ENCODE measurements around the gene ARFGEF3. TPM values are rescaled to one million over a fixed set of nuclear protein-coding genes. Genes with fewer than 3 reads are reported as not detected.
"Not testable (repeated sequence)": the region's sequence is repeated elsewhere in the genome, so short reads cannot be mapped to it uniquely, and the experiment has no call there.

Gene ARFGEF3, protein sequence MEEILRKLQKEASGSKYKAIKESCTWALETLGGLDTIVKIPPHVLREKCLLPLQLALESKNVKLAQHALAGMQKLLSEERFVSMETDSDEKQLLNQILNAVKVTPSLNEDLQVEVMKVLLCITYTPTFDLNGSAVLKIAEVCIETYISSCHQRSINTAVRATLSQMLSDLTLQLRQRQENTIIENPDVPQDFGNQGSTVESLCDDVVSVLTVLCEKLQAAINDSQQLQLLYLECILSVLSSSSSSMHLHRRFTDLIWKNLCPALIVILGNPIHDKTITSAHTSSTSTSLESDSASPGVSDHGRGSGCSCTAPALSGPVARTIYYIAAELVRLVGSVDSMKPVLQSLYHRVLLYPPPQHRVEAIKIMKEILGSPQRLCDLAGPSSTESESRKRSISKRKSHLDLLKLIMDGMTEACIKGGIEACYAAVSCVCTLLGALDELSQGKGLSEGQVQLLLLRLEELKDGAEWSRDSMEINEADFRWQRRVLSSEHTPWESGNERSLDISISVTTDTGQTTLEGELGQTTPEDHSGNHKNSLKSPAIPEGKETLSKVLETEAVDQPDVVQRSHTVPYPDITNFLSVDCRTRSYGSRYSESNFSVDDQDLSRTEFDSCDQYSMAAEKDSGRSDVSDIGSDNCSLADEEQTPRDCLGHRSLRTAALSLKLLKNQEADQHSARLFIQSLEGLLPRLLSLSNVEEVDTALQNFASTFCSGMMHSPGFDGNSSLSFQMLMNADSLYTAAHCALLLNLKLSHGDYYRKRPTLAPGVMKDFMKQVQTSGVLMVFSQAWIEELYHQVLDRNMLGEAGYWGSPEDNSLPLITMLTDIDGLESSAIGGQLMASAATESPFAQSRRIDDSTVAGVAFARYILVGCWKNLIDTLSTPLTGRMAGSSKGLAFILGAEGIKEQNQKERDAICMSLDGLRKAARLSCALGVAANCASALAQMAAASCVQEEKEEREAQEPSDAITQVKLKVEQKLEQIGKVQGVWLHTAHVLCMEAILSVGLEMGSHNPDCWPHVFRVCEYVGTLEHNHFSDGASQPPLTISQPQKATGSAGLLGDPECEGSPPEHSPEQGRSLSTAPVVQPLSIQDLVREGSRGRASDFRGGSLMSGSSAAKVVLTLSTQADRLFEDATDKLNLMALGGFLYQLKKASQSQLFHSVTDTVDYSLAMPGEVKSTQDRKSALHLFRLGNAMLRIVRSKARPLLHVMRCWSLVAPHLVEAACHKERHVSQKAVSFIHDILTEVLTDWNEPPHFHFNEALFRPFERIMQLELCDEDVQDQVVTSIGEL (N-terminal part only)
- 0.86 TPM for total RNA-seq
- long read RNA-seq, partial matches to known transcripts: 1 of 1 reads
- long read RNA-seq, other reads (novel, unspliced or antisense): 0 of 1 reads

GRCh38 chr6:138161338-138162110 is at the start of gene ARFGEF3:
Gene ARFGEF3, plus strand, starts transcription at chr6:138161939. Its CDS starts 148 bp downstream, at chr6:138162087.
- intact Hi-C loops (cut with DNase I): no loop called here
- peak; percentile 93 for ATAC-seq (ENCODE audit: poor library complexity)
- DNase-seq: peak; percentile 66

DNA sequence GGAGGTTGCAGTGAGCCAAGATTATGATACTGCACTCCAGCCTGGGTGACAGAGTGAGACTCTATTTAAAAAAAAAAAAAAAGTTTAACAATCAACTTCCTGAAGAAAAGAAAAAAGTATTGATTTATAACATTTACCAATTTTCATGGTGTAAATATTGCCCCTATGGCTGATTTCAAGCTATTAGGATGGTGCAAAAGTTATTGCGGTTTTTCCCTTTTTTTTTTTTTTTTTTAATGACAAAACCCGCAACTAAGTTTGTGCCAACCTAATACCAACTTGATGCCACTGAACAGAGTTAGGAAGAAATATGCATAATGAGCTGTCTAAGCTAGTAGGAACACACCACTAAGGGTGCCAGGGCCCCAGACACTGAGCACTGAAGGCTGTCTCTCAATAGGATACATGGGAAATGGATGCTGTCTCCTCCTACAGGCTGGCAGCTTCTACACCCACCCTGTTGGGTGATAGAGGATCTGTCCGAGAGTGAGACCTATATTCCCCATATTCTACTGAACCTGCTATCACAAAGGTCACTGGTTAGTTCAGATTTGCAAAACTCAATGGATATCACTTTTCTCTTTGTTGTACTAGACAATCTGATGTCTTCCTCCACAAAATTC is 48.0 kb upstream of the ARFGEF3 start:
- no peak for ATAC-seq (ENCODE audit: poor library complexity)
- no peak for DNase-seq
- intact Hi-C loops (cut with DNase I): loop anchor here (5.0 to 10.0 kb wide), 3 partner anchors 291 to 654 kb away; partner anchors contain the start of gene HEBP2

GRCh38 chr6:138115201-138115600 is 46.5 kb upstream of the ARFGEF3 start:
- ATAC-seq (ENCODE audit: poor library complexity): no peak
- DNase-seq: no peak
- intact Hi-C loops (cut with DNase I): loop anchor here (5.0 to 10.0 kb wide), 4 partner anchors 172 to 477 kb away; partner anchors contain the start of gene HEBP2

- intact Hi-C loops (cut with DNase I): loop anchor here (5.0 to 10.0 kb wide), 4 partner anchors 171 to 476 kb away; partner anchors contain the start of gene HEBP2
- DNase-seq (peak; percentile 62), ATAC-seq (ENCODE audit: poor library complexity) (peak; percentile 90)
Measured at GRCh38 chr6:138115877-138116660, 45.7 kb upstream of the ARFGEF3 start.

GRCh38 chr6:138116661-138116999 is 45.1 kb upstream of the ARFGEF3 start:
- no peak for ATAC-seq (ENCODE audit: poor library complexity)
- intact Hi-C loops (cut with DNase I): loop anchor here (5.0 to 10.0 kb wide), 4 partner anchors 171 to 476 kb away; partner anchors contain the start of gene HEBP2
- DNase-seq: no peak

- DNase-seq (no peak), ATAC-seq (ENCODE audit: poor library complexity) (no peak)
- intact Hi-C loops (cut with DNase I): loop anchor here (5.0 to 10.0 kb wide), 4 partner anchors 170 to 475 kb away; partner anchors contain the start of gene HEBP2
Measured at GRCh38 chr6:138117376-138117914, 44.3 kb upstream of the ARFGEF3 start.

DNA sequence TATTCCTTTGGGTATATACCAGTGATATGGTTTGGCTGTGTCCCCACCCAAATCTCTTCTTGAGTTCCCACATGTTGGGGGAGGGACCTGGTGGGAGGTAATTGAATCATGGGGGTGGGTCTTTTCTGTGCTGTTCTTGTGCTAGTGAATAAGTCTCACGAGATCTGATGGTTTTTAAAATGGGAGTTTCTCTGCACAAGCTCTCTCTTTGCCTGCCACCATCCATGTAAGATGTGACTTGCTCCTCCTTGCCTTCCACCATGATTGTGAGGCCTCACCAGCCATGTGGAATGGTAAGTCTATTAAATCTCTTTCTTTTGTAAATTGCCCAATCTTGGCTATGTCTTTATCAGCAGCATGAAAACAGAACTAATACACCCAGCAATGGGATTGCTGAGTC is 42.5 kb upstream of the ARFGEF3 start:
- ATAC-seq (ENCODE audit: poor library complexity); DNase-seq: not testable (repeated sequence)
- intact Hi-C loops (cut with DNase I): loop anchor here (5.0 to 10.0 kb wide), 4 partner anchors 168 to 473 kb away; partner anchors contain the start of gene HEBP2

- intact Hi-C loops (cut with DNase I): loop anchor here (5.0 to 10.0 kb wide), 4 partner anchors 167 to 472 kb away; partner anchors contain the start of gene HEBP2
- DNase-seq (no peak), ATAC-seq (ENCODE audit: poor library complexity) (no peak)
Measured at GRCh38 chr6:138119976-138120375, 41.8 kb upstream of the ARFGEF3 start.

DNA sequence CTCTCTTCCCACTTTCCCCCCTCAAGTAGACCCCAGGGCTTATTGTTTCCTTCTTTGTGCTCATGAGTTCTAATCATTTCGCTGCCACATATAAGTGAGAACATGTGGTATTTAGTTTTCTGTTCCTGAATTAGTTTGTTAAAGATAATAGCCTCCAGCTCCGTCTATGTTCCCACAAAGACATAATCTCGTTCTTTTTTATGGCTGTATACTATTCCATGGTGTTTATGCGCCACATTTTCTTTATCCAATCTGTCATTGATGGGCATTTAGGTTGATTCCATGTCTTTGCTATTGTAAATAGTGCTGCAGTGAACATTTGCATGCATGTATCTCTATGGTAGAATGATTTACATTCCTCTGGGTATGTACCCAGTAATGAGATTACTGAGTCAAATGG is 37.6 kb upstream of the ARFGEF3 start:
- DNase-seq: no peak
- no peak for ATAC-seq (ENCODE audit: poor library complexity)
- intact Hi-C loops (cut with DNase I): no loop called here

DNA sequence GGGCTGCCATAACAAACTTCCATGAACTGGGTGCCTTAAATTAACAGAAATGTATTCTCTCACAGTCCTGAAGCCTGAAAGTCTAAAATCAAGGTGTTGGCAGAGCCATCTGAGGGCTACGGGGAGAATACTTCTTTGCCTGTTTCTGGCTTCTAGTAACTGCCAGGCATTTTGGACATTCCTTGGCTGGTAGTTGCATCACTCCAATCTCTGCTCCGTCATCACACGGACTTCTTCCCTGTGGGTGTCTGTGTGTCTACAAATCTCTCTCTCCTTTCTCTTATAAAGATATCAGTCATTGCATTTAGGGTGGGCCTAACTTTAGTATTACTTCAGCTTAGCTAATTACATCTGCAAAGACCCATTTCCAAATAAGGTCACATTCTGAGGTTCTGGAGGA is 33.6 kb upstream of the ARFGEF3 start:
- intact Hi-C loops (cut with DNase I): no loop called here
- no peak for DNase-seq
- ATAC-seq (ENCODE audit: poor library complexity): no peak

GRCh38 chr6:138129190-138129589 is 32.5 kb upstream of the ARFGEF3 start:
- no peak for DNase-seq
- no peak for ATAC-seq (ENCODE audit: poor library complexity)
- intact Hi-C loops (cut with DNase I): no loop called here

- DNase-seq: no peak
- no peak for ATAC-seq (ENCODE audit: poor library complexity)
- intact Hi-C loops (cut with DNase I): no loop called here
Measured at GRCh38 chr6:138142806-138143205, 18.9 kb upstream of the ARFGEF3 start.

DNA sequence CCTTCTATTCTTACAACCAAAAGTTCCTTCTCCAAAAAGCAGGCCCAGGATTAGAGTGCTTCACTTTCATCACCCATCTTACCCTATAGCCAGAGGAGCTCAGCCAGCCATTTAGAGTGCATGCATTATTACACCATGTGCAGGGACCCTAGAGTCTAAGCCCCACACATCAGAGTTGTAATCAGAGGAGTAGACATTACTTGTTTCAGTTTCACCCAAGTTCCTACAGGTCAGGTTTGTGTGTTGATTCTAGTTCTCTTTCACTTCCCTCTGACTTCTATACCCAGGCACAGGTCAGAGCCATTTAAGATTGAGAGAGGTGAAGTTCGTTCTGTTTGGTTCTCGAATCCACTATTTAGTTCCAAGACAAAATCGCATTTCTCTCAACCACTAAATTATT is 16.3 kb upstream of the ARFGEF3 start:
- DNase-seq (no peak), ATAC-seq (ENCODE audit: poor library complexity) (no peak)
- intact Hi-C loops (cut with DNase I): no loop called here

GRCh38 chr6:138146544-138146943 is 15.2 kb upstream of the ARFGEF3 start:
- ATAC-seq (ENCODE audit: poor library complexity): no peak
- DNase-seq: no peak
- intact Hi-C loops (cut with DNase I): no loop called here

DNA sequence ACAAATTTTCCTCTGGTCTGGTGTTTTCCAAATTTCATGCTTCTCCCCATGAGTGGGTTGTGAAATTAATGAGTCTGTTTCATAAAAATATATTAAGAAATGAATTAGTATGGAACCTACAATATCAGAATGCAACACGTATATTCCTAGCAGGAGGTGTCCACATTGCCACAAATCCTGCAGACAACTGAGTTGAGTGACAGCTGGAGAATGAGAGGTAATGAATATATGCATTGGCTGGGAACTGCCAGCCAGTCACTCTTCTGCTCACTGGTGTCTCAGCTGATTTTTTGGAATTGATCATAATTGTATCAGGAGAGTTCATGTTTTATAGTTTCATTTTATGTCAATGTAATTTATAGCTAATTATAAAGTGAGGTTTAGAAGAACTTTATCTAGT is 6.3 kb upstream of the ARFGEF3 start:
- DNase-seq (no peak), ATAC-seq (ENCODE audit: poor library complexity) (no peak)
- intact Hi-C loops (cut with DNase I): no loop called here

DNA sequence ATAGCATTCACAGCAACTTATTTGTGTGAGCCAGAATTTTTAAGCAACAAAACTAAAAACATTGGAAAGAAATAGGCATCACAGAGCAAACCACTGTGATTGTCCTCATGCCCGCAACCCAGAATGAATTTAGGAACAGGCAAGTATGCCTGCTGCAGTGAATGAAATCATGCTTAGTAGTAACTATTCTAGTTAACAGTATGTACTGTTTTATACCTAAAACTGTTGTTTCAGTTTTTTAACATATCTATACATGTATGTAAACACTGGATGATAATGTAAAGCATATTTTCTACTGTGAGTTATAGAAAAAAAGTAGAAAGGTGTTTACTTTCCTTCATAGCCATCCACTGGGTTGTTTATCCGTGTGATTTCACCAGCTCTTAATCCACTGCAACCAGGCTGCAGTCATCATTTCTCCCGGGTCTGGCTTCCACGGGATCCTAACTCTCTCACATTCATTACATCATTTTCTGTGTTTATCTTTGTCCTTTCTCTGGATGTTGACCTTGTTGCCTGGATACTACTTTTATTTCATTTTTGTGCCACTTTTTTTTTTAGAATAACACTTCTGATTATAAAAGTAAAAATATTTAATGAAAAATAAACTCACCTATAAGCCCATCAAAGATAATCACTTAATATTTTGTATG is 3.6 kb upstream of the ARFGEF3 start:
- ATAC-seq (ENCODE audit: poor library complexity): no peak
- intact Hi-C loops (cut with DNase I): no loop called here
- DNase-seq: no peak
